GM12892 (cell line): ENCODE data around the gene CDH23.

ENCODE experiments used
- POLR2A ChIP-seq: IDR thresholded peaks from 2 replicates; pipeline ENCODE4 v1.6.1; 2011; ENCODE audit warnings: low read depth, low read length, control low read depth
- POLR2AphosphoS5 ChIP-seq: IDR thresholded peaks from 2 replicates; pipeline ENCODE4 v1.6.1; 2011; ENCODE audit warnings: low read depth, low read length, control low read depth
- TAF1 ChIP-seq: IDR thresholded peaks from 2 replicates; pipeline ENCODE4 v1.6.1; 2011; ENCODE audit warnings: low read depth, mild to moderate bottlenecking, control low read depth, low read length, borderline replicate concordance

DNA sequence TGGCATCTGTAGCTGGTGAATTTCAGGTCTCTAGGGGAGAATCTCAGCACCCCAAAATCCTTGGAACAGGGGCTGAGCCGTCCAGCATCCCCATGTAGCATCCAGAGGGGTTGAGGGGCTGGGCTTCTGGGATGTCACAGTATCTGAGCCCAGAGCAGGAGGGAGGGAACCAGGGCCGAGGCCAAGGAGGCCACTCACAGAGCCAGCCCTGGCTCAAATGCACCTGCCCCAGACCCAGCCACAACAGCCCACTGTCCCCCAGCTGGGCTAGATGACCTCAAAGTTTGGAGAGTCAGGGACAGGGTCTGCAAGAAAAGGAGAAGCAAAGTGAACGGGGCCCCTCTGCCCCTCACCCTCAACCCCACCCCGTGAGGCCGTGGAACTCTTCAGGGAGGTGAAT lies 354.3 kb downstream of the CDH23 start:
- no peak for TF ChIP-seq POLR2A
- TF ChIP-seq TAF1: no peak
- no peak for TF ChIP-seq POLR2AphosphoS5
